NCI-H345 treated with DMSO at 0.1 percent for 48 hours (cell line): ENCODE measurements around the gene HIGD2A.

Source experiments
- DNase-seq: peaks from one replicate; lab custom pipeline; 2025; ENCODE audit not compliant: unreplicated experiment; lab: John Stamatoyannopoulos, UW

HIGD2A gene

DNA sequence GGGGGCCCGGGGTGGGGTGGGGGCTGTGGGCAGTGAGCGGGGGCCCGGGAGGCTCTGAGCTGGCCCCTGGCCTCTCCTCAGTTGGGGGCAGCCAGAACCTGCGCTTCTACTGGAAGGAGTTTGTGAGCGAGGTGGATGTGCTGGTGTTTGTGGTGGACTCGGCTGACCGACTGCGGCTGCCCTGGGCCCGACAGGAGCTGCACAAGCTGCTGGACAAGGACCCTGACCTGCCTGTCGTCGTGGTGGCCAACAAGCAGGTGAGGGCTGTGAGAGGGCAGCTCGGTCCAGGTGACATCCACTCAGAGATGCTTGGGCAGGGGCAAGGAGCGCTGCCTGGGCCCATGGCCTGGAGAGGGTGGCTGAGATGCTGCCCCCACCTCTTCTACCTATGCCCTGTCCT is 19.8 kb upstream of the HIGD2A start:
- no peak for DNase-seq

DNA sequence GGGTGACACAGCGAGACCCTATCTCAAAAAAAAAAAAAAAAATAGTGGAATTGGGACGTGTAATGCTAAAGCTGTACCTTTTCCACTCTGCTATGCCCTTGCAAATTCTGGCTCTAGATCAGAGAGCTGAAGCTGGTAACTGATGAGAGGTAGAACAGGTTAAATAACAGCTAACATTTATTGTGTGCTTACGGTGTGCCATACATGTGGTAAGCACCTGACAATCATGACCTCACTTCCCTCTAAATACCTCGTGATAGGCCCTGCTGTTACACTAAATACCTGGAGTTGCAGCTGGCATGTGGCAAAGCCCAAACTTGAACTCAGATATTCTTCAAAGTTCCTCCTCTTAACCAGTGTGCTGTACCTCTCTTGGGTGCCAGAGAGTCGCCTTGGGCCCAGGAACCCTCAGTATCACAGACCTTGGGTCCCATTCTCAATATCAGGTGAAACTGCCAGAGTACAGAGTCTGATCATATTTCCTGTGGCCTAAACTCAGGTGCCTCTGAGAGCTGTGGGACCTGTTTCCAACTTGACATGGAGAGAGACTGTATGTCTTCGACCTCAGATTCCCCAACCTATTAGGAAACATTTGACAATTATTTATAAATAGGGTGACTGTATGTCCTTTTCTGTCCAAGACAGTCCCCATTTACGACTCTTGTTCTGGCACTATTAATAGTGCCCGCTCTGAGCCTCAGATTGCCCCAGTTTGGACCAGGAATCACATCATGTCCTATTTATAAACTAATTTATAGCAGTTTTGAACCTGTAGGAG is 18.4 kb upstream of the HIGD2A start:
- DNase-seq: no peak

DNA sequence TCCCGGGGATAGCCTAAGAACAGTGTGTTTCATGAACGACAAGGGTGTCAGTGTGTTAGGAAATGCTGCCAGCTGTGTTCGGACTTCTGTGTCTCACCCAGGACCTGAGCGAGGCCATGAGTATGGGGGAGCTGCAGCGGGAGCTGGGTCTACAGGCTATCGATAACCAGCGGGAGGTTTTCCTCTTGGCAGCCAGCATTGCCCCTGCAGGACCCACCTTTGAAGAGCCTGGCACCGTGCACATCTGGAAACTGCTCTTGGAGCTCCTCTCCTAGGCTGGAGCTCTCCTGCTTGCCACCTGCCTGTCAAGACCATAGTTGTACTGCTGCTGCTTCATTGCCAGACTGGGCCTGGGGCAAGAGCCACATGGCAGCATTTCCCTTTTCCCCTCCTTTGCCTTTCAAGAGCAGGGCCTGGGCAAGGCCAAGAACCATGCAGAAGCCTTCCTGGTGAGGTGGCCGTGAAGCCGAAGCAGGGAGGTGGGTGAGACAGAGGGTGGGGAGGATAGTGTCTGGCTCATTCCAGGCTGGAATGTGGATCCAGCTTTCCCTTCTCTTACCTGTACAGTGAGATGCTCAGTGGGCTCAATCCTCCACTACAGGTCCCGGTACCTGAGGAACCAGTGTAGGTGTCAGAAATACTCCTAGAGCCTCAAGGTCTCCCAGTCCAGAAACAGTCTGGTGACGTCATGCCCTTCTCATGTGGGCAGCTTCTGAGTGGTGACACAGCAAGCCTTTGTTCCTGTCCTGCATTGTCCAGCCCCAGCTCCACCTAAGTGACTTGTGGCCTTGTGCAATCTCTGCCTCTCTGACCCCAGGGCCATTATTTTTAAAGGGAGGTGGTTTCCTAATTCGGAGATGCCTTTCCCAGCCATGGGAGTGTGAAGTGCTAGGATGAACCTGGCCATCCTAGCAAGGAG is 16.7 kb upstream of the HIGD2A start:
- DNase-seq: no peak

DNA sequence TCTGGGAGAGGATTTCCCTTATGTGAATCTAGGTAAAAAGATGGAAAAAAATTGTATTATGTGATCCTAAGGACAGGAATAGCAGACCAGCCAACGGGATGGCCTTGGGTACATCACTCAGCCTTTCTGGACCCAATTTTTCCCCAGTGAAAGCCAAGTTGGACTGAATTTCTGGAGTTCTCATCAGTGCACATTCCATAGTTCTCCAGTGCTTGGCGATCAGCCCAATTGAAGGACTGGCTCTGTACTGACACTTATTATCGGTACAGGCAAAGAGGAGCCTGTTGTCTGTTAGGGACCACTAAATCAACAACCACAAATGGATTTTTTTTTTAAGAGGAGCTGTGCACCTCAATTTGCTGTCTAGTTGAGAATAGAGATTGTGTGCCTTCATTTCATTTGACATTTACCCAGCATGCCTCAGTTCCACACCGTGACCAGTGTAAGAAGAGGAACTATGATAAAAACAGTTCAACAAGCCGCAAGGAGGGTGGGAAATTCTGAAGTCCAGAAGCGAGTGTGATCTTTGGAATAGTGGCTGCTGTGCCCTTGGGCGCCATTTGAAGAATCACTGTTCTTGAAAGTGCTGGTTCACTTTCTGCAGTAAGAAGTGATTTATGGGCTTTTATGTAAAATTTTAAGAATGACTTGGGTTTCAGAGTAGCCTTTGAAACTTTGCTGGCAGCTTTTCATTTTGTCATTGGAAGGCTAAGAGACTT is 15.3 kb upstream of the HIGD2A start:
- no peak for DNase-seq

DNA sequence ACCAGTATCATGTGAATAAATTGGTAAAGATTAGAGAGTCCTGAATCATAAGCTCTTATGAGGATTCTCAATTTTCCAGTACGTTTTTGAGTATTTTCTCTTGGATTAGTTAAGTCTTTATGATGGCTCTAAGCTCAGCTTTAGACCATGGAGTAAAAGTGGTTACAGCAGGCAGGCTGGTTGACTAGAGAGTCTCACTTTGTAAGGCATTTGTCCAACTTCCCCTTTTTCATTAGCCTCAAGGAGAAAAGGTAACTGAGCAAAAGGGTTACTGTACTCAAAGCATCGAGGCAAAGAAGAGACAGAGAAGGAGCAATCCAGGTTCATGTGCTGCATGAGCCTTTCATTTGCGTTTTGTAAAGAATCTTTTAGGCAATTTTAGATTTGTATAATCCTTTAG is 8.7 kb upstream of the HIGD2A start:
- DNase-seq: no peak

DNA sequence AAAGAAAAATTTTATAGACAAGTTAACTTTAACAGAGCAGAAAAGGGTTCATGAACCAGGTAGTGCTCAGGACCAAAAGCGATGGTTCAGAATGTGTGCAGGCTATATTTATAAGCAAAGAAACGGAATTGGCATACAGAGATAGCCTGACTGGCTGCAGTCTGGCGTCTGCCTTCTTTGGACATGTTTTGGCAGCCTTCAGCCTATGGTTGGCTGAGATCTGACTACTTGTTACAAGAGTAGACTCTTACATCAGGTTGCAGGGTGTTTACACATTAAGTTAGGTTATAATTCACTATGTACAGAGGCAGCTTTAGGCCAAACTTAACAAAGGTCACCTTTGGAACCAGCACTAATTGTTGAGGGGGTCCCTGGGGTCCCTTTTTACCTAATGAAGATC is 7.1 kb upstream of the HIGD2A start:
- DNase-seq: no peak

DNA sequence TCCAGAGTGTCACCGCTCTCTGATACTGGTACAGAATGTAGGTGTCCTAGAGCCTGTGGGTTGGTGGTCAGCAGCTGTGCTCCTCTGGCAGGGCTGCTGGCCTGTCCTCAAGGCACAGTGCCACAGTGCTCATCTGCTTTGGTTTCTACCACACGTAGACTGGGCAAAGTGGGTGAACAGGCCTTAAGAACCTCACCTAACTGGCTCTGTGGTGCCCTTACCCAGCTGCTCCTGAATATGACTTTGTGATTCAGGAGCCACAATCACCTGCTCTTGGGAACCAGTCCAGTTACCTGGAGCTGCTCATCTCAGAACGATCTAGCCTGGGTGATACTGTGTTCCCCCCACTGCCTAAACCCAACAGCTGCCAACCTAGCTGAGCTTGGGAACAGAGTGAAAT is 6.6 kb upstream of the HIGD2A start:
- no peak for DNase-seq

DNA sequence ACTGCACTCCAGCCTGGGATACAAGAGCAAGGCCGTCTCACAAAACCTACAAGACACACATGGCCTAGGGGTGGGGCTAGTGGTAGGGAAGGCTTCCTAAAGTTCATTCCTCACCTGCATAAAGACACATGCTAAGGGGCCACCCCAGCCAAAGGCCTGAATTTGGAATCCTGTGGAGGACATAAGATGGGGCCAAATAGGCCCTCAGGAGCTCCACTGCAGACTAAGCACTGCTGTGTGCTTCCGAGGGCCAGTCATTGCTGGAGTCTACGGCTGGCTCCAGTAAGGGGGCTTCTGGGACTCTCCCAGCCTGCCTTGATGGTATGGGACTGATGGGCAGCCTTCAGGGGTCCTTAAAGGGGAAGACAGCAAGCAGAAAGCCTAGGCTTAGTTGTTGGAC is 5.8 kb upstream of the HIGD2A start:
- DNase-seq: no peak

DNA sequence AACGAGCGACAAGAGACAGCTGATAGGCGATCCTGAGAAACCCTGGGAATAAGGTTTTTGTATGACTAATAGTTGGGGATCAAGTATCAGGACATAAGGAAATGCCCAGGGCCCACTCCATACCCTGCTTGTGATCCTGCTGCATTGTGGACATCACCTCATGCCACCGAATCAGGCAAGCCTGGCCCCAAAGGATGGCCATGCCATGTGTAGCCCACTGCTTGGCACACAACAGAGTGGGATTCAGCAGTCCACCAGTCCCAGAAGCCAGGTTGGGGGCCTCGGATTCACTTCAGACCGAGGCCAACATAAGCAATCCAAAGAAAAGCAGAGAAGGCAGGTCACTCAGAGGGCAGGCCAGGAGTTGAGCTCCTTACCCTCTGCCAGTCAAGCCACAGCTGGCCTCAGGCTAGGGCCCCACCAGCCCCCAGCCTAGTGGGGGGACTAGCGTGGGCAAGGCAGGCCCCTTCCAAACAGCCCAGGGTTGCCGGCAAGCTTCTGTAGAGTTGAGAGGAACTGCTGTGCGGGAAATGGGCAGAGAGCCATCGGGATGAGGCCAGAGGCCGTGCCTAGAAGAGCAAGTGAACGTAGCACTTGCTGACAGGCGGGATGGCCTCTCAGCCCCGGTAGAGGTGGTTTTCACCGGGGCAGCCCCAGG is 5.2 kb upstream of the HIGD2A start:
- DNase-seq: no peak

DNA sequence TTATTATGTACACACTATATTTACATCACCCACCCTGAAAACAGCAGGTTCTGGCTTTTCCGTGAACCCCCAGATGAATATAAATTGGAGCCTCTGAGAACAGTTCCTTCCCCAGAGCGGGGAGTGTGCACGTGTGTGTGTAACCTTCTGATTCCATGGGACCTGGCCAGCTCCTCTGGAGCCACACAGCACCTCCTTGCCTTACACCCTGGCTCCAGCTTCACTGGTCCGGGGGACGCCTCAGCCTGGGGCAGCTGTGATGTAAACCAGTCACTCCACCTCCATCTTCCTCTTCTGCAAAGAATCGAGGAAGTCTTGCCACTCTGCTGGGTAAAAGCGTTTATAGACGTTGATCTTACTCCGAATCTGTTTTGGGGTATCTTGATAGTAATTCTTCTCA is 4.6 kb upstream of the HIGD2A start:
- no peak for DNase-seq

DNA sequence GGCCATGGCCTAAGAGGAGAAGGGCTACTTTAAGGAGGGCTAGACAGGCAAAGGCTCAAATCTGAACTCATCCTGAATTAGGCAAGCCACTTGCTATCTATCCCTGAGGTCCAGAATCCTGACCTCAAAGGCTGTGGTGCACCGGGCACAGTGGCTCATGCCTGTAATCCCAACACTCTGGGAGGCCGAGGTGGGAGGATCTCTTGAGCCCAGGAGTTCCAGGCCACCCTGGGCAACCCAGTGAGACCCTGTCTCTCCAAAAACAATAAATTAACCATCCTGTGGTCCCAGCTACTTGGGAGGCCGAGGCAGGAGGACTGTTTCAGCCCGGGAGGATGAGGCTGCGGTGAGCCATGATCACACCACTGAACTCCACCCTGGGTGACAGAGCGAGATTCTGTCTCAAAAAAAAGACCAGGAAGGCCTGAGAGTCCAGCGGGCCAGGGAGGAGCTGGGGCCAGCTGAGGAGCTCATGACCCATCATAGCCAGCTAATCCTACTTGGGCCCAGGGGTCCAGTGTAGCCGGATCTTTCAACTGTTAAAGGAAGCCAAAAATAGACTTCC is 4.1 kb upstream of the HIGD2A start:
- DNase-seq: no peak

DNA sequence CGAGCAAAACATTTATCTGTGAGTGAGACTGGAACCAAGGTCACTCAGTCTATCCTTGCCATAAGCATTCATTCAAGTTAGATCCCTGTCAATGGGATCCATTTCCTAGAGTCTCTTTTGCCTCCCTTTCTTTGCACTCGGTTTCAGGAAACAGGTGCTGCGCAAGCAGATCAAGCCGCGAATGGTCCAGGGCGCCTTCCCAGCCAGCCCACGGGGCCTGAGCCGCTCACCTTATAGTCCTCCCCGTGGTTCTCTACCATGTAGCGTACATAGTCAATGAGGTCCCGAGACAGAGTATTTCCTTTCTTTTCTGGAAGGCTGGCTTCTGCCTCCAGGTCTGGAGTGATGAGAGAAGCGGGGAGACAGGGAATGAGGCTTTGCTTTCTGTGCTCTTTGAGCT is 3.6 kb upstream of the HIGD2A start:
- DNase-seq: no peak

DNA sequence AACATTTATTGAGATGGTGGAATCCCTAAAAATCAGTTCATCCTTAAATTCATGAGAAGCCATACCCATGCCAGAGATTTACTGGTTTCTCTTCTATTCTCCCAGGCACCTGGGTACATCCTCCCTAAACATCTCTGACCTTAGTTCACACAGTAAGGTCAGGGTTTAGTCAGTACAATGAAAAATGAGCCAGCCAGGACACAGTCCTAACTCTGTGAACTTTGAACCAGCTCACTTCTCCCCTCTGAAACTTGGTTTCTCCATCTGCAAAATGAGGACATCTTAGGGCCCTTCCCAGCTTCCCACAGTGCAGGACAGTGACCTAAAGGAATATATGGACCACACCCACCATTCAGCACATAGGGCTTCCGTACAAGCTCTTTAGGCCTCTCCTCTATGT is 2.1 kb upstream of the HIGD2A start:
- no peak for DNase-seq

DNA sequence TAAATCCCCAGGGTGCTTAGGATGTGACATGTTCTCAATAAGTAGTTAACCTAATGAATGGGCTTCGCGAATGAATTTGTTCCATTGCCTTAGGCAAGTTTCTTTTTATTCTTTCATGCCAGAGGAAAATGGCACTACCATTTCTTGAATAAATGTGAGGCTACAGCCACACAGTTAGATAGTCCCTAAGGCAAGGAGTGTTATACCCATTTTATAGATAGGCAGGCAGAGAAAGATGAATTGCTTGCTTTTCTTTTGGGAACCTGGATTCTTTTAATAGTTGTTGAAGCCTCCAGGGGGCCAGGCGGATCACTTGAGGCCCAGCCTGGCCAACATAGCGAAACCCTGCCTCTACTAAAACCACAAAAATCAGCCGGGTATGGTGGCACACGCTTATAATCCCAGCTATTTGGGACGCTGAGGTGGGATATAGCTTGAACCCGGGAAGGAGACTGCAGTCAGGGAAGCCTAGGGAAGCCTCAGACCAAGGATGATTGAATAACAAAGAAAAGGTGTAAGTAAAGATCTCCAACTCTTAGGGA is 1.1 kb upstream of the HIGD2A start:
- DNase-seq: no peak

DNA sequence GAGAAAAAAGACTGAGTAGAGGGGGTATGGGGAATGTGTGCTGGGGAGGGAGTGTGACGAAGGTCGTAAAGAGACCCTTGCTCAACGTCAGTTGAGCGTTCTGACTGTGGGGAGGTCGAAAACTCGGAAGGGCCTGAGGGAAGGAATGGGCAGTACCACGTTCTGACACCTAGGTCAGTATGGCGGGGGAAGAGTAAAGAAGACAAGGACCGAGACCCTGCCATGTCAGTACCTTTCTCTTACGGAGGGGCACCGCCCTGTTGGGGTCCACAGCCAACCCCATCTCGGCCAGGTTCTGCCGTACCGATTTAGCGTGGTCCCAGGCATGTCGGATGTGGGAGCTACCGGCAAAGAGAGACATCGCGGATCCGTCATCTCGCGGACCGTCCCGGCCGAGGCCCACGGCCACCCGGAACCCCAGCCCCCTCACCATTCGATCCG is 528 bp upstream of the HIGD2A start:
- DNase-seq: no peak

DNA sequence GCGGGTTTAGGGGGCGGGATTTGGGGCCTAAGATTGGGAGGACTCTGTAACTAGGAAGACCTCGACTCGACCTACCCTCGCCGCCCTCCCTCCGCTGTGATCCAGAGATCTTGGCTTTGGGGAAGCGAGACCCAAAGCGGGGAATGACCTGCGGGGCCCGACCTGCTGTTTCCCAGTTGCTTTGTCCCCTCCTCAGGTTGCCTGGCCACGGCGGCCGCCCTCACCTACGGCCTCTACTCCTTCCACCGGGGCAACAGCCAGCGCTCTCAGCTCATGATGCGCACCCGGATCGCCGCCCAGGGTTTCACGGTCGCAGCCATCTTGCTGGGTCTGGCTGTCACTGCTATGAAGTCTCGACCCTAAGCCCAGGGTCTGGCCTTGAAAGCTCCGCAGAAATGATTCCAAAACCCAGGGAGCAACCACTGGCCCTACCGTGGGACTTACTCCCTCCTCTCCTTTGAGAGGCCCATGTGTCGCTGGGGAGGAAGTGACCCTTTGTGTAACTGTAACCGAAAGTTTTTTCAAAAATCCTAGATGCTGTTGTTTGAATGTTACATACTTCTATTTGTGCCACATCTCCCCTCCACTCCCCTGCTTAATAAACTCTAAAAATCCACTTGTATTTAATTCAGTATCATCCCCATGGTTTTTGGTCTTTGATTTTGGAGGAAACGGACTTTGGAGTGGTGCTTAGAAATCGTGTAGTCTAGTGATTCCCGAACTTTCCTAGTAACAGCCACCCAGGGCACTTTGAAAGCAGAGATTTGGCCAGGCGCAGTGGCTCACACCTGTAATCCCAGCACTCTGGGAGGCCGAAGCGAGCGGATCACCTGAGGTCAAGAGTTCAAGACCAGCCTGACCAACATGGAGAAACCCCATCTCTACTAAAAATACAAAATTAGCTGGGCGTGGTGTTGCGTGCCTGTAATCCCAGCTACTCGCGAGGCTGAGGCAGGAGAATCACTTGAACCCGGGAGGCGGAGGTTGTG is 878 bp downstream of the HIGD2A start:
- DNase-seq: peak; percentile 55

DNA sequence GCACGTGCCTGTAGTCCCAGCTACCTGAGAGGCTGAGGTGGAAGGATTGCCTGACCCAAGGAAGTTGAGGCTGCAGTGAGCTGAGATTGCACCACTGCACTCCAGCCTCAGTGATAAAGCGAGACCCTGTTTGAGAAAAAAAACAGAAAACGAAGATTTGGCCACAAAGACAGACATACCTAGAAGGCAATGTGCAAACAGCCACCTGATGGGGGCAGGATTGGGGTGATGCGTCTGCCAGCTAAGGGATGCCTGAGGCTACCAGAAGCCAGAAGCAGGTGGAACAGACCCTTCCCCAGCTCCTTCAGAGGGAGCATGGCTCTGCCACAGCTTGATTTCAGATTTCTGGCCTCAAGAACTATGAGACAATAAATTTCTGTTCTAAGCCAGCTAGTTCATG is 2.9 kb downstream of the HIGD2A start:
- no peak for DNase-seq

DNA sequence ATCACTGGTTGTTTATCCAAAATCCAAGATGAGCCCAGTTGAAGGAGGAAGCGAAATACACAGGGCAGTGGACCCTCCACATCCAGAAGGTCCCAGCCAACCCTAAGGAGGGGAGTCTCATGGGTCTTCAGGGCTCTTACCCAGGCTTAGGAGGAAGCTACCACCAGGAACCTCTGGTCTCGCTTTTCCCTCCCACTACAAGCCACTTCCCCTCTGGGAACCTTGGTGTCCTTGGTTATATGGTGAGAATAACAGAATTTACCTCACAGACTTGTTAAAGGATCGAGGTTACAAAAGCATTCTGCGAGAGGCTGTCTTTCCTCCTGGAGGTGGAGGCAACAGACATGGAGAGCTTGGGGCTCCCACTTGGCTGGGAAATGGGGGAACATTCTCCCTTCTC is 3.4 kb downstream of the HIGD2A start:
- DNase-seq: no peak

DNA sequence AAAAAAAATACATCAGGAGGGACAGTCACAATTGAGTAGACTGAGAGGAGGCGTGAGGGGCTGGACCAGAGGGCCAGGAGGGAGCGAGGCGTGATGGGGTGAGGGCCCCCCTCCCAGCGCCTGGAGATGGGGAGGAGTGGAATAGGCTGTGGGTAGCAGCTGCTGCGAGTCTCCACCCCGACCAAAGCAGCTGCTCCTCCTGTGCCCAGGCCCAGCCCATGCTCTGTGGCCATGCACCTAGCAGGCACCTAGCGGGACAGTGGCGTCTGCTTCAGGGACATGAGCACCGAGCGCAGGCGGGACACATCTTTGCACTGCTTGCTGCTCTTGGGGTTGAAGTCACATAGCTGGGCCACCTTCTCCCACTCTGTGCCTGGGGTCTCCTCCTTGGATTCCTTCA is 4.0 kb downstream of the HIGD2A start:
- DNase-seq: no peak
